ENCODE results near the gene DTNB.

Gene DTNB

GRCh38 chr2:25388491-25388890 is 284.9 kb downstream of the DTNB start:
- no peak for TF ChIP-seq CTCF (IDR thresholded peaks at IDR 0.05)

GRCh38 chr2:25387876-25388449 is 285.4 kb downstream of the DTNB start:
- TF ChIP-seq CTCF (IDR thresholded peaks at IDR 0.05), result no peak

GRCh38 chr2:25386971-25387875 is 286.2 kb downstream of the DTNB start:
- no peak for TF ChIP-seq CTCF (IDR thresholded peaks at IDR 0.05)

- no peak for TF ChIP-seq CTCF (IDR thresholded peaks at IDR 0.05)
Measured at GRCh38 chr2:25385910-25386309, 287.5 kb downstream of the DTNB start.

GRCh38 chr2:25383806-25384205 is 289.6 kb downstream of the DTNB start:
- TF ChIP-seq CTCF (IDR thresholded peaks at IDR 0.05), result no peak

GRCh38 chr2:25381502-25381901 is 291.9 kb downstream of the DTNB start:
- TF ChIP-seq CTCF (IDR thresholded peaks at IDR 0.05), result no peak

GRCh38 chr2:25380586-25381375 is 292.6 kb downstream of the DTNB start:
- TF ChIP-seq CTCF (IDR thresholded peaks at IDR 0.05), result no peak

All from LNCAP (cell line).